ENCODE measurements around the gene ZC3H13.

DNA sequence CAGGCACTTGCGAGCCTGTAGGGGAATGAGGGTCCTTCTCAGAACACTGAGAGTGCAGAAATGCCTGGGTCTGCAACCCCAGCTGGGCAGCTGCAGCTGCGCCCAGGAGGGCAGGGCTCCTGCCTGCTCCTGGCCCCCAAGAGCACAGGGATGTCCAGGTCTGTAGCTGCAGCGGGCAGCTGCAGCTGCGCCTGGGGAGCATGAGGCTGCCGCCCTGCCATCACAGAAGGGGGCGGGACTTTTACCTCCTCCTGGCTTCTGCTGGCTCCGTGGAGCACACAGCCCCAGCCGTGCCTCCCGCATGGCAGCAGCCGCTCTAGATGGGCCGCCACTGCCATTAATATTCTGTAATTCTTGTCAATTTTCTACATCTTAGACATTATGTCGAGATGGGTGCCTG, 34.4 kb upstream of the ZC3H13 start:
- TF ChIP-seq CTCF (IDR thresholded peaks at IDR 0.05) = no peak
- no peak for TF ChIP-seq EZH2 (IDR thresholded peaks at IDR 0.05; ENCODE audit: borderline replicate concordance, insufficient read depth, low read depth, low read length, poor library complexity, severe bottlenecking)

Measured in B cell (primary cell).